Measurements from ENCODE around the gene FRYL. TPM values are rescaled to one million over a fixed set of nuclear protein-coding genes. Genes with fewer than 3 reads are reported as not detected.

Gene FRYL
- total and polyA plus RNA-seq, 2 of the 13 experiments (the other 11 are each of a cell fraction or from before 2014, with no cell fraction given) = 9.7 to 19.6 TPM

DNA sequence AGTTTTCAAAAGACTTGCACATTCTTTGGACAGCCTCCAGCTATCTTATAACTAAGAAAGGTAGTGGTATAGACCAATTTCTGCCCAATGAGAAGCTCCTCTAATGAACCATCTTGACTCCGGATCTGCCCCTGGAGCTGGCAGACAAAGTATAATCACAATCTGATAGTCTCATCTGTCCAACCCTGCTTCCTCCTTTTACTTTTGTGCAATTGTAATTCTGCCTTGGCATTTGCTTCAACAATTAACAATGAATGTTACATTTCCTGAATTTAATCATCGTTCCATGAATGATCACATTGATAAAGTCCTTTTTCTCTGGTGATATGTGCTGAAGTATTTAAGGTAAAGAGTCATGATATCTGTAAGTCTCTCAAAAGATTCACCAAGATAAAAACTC lies 27.8 kb downstream of the FRYL start:
- no peak overlapping the region for H2AFZ ChIP-seq (ENCODE audit: low read length)
- H3K27me3 ChIP-seq (ENCODE audit: control insufficient read depth in 1 of 2, insufficient read depth in 2 of 2, low read length in 2 of 2) = no peaks in the 10 kb centered on the region
- H3K36me3 ChIP-seq (replicated peaks in 1 of 2; ENCODE audit: control insufficient read depth in 1 of 2, insufficient read depth in 2 of 2, low read length in 2 of 2) = no peaks in the 10 kb centered on the region
- no TSS peak for BruUV-seq (replicated peaks)
- FAIRE-seq (no peak), DNase-seq (ENCODE audit: low spot score) (no peak), ATAC-seq (no peak)
- in situ Hi-C loops (cut with HindIII; ENCODE audit: extremely low pct_ligation_motif_present, low pct_unique_long_range_greater_than_20kb) = no loop called here
- H3K9ac ChIP-seq (ENCODE audit: insufficient read depth, low read depth, low read length) = no peak overlapping the region
- H3K4me3 ChIP-seq (replicated peaks in 1 of 3; ENCODE audit: insufficient read depth in 1 of 3, low read depth in 2 of 3, low read length in 3 of 3) = no peak overlapping the region
- H3K4me1 ChIP-seq (ENCODE audit: insufficient read depth, low read length) = no peaks in the 10 kb centered on the region
- H3K9me3 ChIP-seq (ENCODE audit: low read length) = no peaks in the 10 kb centered on the region
- intact Hi-C loops (cut with micrococcal nuclease; ENCODE audit: unreplicated experiment) = no loop called here
- ChIA-PET POLR2A (no interaction called here), CTCF (ENCODE audit: low intra/inter-chr PET ratio, low total read pairs) (no interaction called here)
- H3K27ac ChIP-seq (ENCODE audit: extremely low read length, insufficient read depth, low read length) = no peak overlapping the region
- peaks cover 28% of the 10 kb centered on the region for H3K79me2 ChIP-seq (ENCODE audit: insufficient read depth, low read length)
- no peak for TF ChIP-seq ZNF780A (CRISPR knock-in tag; IDR thresholded peaks at IDR 0.05)
- TF ChIP-seq, protein P1, sequence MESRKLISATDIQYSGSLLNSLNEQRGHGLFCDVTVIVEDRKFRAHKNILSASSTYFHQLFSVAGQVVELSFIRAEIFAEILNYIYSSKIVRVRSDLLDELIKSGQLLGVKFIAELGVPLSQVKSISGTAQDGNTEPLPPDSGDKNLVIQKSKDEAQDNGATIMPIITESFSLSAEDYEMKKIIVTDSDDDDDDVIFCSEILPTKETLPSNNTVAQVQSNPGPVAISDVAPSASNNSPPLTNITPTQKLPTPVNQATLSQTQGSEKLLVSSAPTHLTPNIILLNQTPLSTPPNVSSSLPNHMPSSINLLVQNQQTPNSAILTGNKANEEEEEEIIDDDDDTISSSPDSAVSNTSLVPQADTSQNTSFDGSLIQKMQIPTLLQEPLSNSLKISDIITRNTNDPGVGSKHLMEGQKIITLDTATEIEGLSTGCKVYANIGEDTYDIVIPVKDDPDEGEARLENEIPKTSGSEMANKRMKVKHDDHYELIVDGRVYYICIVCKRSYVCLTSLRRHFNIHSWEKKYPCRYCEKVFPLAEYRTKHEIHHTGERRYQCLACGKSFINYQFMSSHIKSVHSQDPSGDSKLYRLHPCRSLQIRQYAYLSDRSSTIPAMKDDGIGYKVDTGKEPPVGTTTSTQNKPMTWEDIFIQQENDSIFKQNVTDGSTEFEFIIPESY (CRISPR knock-in tag; IDR thresholded peaks at IDR 0.05) = no peak
- no peak for TF ChIP-seq U2AF2 (IDR thresholded peaks at IDR 0.05; ENCODE audit: low read depth, low read length)
- no peak for TF ChIP-seq ZNF280B (CRISPR knock-in tag; IDR thresholded peaks at IDR 0.05; ENCODE audit: borderline replicate concordance)
- no peak for TF ChIP-seq MEF2D (CRISPR knock-in tag; IDR thresholded peaks at IDR 0.05)
- TF ChIP-seq, protein P2, sequence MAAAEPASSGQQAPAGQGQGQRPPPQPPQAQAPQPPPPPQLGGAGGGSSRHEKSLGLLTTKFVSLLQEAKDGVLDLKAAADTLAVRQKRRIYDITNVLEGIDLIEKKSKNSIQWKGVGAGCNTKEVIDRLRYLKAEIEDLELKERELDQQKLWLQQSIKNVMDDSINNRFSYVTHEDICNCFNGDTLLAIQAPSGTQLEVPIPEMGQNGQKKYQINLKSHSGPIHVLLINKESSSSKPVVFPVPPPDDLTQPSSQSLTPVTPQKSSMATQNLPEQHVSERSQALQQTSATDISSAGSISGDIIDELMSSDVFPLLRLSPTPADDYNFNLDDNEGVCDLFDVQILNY (CRISPR knock-in tag; conservative IDR thresholded peaks at IDR 0.05) = no peak
- no peak for TF ChIP-seq CEBPB (IDR thresholded peaks at IDR 0.05; ENCODE audit: borderline replicate concordance, low read depth, low read length)
- TF ChIP-seq ZSCAN29 (CRISPR knock-in tag; conservative IDR thresholded peaks at IDR 0.05) = no peak
- TF ChIP-seq NR2C2 (CRISPR knock-in tag; IDR thresholded peaks at IDR 0.05; ENCODE audit: borderline replicate concordance) = no peak
- TF ChIP-seq, protein P3, sequence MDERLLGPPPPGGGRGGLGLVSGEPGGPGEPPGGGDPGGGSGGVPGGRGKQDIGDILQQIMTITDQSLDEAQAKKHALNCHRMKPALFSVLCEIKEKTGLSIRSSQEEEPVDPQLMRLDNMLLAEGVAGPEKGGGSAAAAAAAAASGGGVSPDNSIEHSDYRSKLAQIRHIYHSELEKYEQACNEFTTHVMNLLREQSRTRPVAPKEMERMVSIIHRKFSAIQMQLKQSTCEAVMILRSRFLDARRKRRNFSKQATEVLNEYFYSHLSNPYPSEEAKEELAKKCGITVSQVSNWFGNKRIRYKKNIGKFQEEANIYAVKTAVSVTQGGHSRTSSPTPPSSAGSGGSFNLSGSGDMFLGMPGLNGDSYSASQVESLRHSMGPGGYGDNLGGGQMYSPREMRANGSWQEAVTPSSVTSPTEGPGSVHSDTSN (CRISPR knock-in tag; IDR thresholded peaks at IDR 0.05) = no peak
- TF ChIP-seq ZSCAN31 (CRISPR knock-in tag; IDR thresholded peaks at IDR 0.05; ENCODE audit: low read depth) = no peak
- no peak for TF ChIP-seq GTF3A (CRISPR knock-in tag; conservative IDR thresholded peaks at IDR 0.05)
- TF ChIP-seq, protein P4, sequence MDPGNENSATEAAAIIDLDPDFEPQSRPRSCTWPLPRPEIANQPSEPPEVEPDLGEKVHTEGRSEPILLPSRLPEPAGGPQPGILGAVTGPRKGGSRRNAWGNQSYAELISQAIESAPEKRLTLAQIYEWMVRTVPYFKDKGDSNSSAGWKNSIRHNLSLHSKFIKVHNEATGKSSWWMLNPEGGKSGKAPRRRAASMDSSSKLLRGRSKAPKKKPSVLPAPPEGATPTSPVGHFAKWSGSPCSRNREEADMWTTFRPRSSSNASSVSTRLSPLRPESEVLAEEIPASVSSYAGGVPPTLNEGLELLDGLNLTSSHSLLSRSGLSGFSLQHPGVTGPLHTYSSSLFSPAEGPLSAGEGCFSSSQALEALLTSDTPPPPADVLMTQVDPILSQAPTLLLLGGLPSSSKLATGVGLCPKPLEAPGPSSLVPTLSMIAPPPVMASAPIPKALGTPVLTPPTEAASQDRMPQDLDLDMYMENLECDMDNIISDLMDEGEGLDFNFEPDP (CRISPR knock-in tag; conservative IDR thresholded peaks at IDR 0.05) = no peak
- no peak for TF ChIP-seq NFE2L1 (CRISPR knock-in tag; IDR thresholded peaks at IDR 0.05; ENCODE audit: borderline replicate concordance)
- TF ChIP-seq ZNF563 (CRISPR knock-in tag; IDR thresholded peaks at IDR 0.05) = no peak
- no peak for TF ChIP-seq ZNF333 (CRISPR knock-in tag; IDR thresholded peaks at IDR 0.05; ENCODE audit: borderline replicate concordance)
- TF ChIP-seq HNRNPK (IDR thresholded peaks at IDR 0.05; ENCODE audit: low read depth, low read length, poor library complexity, severe bottlenecking) = no peak
- no peak overlapping the region for H3K4me2 ChIP-seq (ENCODE audit: low read depth, low read length)
- 0 out of 2 replicates have a peak, but pooled peaks cover 3% of the 10 kb centered on the region for H4K20me1 ChIP-seq (ENCODE audit: insufficient read depth, low read length)
- 91% methylated on average over 2 of the region's 2 CpGs for WGBS (ENCODE audit: low lambda C conversion rate)

All from HepG2 (cell line).